ENCODE measurements around the gene SRSF9. TPM values are rescaled to one million over a fixed set of nuclear protein-coding genes. Genes with fewer than 3 reads are reported as not detected.

SRSF9 gene
- total and polyA plus RNA-seq, 2 of the 13 experiments (the other 11 are each of a cell fraction or from before 2014, with no cell fraction given) = 125 to 144 TPM

DNA sequence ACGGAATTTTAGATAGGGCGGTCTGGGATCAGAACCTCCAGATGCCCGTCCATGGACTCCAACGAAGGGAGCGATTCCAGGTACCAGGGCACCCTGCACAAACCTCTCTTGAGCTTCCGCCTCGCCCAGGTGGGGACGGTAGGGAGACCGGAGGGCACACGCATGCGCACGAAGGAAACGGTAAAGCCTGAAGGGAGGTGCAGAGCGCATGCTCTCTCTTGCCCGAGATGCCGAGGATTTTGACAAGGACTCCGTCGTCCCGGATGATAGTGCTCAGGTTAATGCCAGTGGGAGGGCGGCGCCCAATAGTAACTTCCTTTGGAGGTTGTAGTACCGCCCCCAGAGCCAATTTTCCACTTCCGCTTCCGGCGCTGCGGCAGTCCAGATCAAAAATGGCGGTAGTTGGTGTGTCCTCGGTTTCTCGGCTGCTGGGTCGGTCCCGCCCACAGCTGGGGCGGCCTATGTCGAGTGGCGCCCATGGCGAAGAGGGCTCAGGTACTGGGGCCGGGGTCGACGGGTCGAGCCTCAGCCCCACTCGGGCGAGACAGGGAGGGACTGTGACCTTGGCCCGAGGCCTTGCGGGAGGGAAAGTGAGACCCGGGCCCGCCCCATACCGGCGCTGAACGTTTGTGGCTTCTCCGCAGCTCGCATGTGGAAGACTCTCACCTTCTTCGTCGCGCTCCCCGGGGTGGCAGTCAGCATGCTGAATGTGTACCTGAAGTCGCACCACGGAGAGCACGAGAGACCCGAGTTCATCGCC, 31.6 kb downstream of the SRSF9 start, which contains the start of gene COX6A1 (continued):
- peak; percentile 66 for TF ChIP-seq HDAC2 (CRISPR knock-in tag; IDR thresholded peaks at IDR 0.05)
- TF ChIP-seq NFYC (CRISPR knock-in tag; IDR thresholded peaks at IDR 0.05) = peak; percentile 74
- no peak for TF ChIP-seq GMEB2 (CRISPR knock-in tag; IDR thresholded peaks at IDR 0.05; ENCODE audit: low read depth)
- TF ChIP-seq ZNF883 (CRISPR knock-in tag; IDR thresholded peaks at IDR 0.05; ENCODE audit: not compliant biosample characterization) = peak; percentile 44
- no peak for TF ChIP-seq MTA1 (CRISPR knock-in tag; IDR thresholded peaks at IDR 0.05; ENCODE audit: borderline replicate concordance)
- no peak for TF ChIP-seq ZSCAN22 (CRISPR knock-in tag; IDR thresholded peaks at IDR 0.05)
- no peak for TF ChIP-seq SKI (IDR thresholded peaks at IDR 0.05; ENCODE audit: partially characterized antibody)
- TF ChIP-seq ZFX (CRISPR knock-in tag; IDR thresholded peaks at IDR 0.05; ENCODE audit: low read depth) = peak; percentile 96
- TF ChIP-seq ZNF672 (CRISPR knock-in tag; IDR thresholded peaks at IDR 0.05) = no peak
- no peak for TF ChIP-seq ZNF101 (CRISPR knock-in tag; IDR thresholded peaks at IDR 0.05; ENCODE audit: borderline replicate concordance, low read depth)
- peak; percentile 72; the same call in 1 of the 2 replicates for TF ChIP-seq SRF (IDR thresholded peaks at IDR 0.05; ENCODE audit: low read depth, low read length)
- peak; percentile 49 for TF ChIP-seq MED1 (CRISPR knock-in tag; IDR thresholded peaks at IDR 0.05)
- TF ChIP-seq NONO (IDR thresholded peaks at IDR 0.05) = no peak
- TF ChIP-seq NONO (CRISPR knock-in tag; conservative IDR thresholded peaks at IDR 0.05) = no peak
- TF ChIP-seq PAXIP1 (CRISPR knock-in tag; conservative IDR thresholded peaks at IDR 0.05) = peak; percentile 59
- TF ChIP-seq ZNF562 (CRISPR knock-in tag; IDR thresholded peaks at IDR 0.05; ENCODE audit: borderline replicate concordance) = no peak
- TF ChIP-seq NR3C1 (CRISPR knock-in tag; IDR thresholded peaks at IDR 0.05) = no peak
- no peak for TF ChIP-seq ZNF543 (CRISPR knock-in tag; IDR thresholded peaks at IDR 0.05)
- no peak for TF ChIP-seq ZNF460 (CRISPR knock-in tag; IDR thresholded peaks at IDR 0.05; ENCODE audit: borderline replicate concordance)
- TF ChIP-seq FOXK1 (CRISPR knock-in tag; IDR thresholded peaks at IDR 0.05; ENCODE audit: borderline replicate concordance, low read depth) = peak; percentile 71; the same call in 1 of the 2 replicates
- TF ChIP-seq, protein P1, sequence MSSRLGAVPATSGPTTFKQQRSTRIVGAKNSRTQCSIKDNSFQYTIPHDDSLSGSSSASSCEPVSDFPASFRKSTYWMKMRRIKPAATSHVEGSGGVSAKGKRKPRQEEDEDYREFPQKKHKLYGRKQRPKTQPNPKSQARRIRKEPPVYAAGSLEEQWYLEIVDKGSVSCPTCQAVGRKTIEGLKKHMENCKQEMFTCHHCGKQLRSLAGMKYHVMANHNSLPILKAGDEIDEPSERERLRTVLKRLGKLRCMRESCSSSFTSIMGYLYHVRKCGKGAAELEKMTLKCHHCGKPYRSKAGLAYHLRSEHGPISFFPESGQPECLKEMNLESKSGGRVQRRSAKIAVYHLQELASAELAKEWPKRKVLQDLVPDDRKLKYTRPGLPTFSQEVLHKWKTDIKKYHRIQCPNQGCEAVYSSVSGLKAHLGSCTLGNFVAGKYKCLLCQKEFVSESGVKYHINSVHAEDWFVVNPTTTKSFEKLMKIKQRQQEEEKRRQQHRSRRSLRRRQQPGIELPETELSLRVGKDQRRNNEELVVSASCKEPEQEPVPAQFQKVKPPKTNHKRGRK (CRISPR knock-in tag; IDR thresholded peaks at IDR 0.05) = no peak
- TF ChIP-seq ZNF367 (CRISPR knock-in tag; IDR thresholded peaks at IDR 0.05; ENCODE audit: borderline replicate concordance) = no peak
- TF ChIP-seq TBX3 (IDR thresholded peaks at IDR 0.05; ENCODE audit: borderline replicate concordance) = no peak

Measured in HepG2 (cell line).